Cardiac fibroblast (primary cell): ENCODE data around the gene JAZF1.

ENCODE experiments used
- DNase-seq, 2 donors: peaks; one replicate each; pipeline versions ENCODE4 v3.0.0 to v3.0.0-alpha.2; 2010; ENCODE audit warnings: low read depth in 2 of 2
- H3K4me3 ChIP-seq, 2 donors: replicated peaks in 1 of 2; 1 replicate in 1 of 2; 2 replicates in 1 of 2; pipeline ENCODE4 v1.5.1; 2011; ENCODE audit warnings: low read depth in 2 of 2, low read length in 2 of 2, mild to moderate bottlenecking in 2 of 2, moderate library complexity in 1 of 2
- TF ChIP-seq, protein P1 (sequence below): IDR thresholded peaks from one replicate; pipeline ENCODE4 v1.5.1; 2011; ENCODE audit warnings: low read depth, mild to moderate bottlenecking, low read length, inconsistent platforms

The JAZF1 gene

DNA sequence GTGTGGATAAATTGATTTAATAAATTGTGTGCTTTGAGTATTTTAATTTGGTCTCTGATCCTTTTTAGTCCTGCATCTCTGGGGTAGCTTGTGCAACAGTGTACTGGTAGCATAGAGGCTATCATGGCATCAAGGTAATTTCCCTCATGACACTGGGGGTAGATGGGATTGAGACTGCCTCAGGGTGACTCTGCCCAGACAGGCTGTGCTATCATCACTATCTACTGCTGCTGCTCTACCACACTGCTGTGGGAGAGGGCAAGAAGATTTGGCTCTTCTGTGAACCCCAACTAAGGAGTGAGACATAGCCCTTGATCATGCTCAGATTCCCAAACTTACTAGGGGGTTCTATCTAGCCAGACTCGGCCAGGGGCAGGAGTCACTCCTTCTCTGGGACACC lies 43.6 kb upstream of the JAZF1 start:
- TF ChIP-seq, protein P1, sequence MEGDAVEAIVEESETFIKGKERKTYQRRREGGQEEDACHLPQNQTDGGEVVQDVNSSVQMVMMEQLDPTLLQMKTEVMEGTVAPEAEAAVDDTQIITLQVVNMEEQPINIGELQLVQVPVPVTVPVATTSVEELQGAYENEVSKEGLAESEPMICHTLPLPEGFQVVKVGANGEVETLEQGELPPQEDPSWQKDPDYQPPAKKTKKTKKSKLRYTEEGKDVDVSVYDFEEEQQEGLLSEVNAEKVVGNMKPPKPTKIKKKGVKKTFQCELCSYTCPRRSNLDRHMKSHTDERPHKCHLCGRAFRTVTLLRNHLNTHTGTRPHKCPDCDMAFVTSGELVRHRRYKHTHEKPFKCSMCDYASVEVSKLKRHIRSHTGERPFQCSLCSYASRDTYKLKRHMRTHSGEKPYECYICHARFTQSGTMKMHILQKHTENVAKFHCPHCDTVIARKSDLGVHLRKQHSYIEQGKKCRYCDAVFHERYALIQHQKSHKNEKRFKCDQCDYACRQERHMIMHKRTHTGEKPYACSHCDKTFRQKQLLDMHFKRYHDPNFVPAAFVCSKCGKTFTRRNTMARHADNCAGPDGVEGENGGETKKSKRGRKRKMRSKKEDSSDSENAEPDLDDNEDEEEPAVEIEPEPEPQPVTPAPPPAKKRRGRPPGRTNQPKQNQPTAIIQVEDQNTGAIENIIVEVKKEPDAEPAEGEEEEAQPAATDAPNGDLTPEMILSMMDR = no peak
- DNase-seq = no peak
- H3K4me3 ChIP-seq = no peak overlapping the region

GRCh38 chr7:28222636-28223035 lies 42.0 kb upstream of the JAZF1 start:
- TF ChIP-seq, protein P1 = no peak
- DNase-seq = peak in 1 of 2 donors; percentile 8
- no peak overlapping the region for H3K4me3 ChIP-seq

DNA sequence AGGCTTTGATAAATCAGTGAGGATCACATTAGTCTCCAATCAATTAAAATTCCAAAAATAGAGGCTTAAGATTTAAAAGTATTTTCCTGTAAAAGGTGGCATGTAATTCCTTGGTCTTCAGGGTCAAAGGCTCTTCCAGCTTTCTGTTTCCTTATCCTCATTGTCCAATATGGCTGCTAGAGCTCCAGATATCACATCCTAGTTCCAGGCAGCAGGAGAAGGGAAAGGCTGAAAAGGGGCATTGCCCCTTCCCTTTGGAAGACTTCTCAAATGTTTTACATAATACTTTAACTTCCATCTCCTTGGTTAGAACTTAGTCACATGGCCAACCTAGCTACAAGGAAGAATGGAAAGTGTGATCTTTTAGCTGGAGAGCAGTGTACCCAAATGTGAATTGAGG lies 39.2 kb upstream of the JAZF1 start:
- no peak for DNase-seq
- H3K4me3 ChIP-seq = no peak overlapping the region
- TF ChIP-seq, protein P1 = no peak

- DNase-seq = no peak
- H3K4me3 ChIP-seq = no peak overlapping the region
These were observed 36.5 kb upstream of the JAZF1 start for GRCh38 chr7:28217143-28217542.

GRCh38 chr7:28211006-28211405 lies 30.4 kb upstream of the JAZF1 start:
- TF ChIP-seq, protein P1 = no peak
- no peak for DNase-seq
- H3K4me3 ChIP-seq = no peak overlapping the region

More at GRCh38 chr7:28217143-28217542, 36.5 kb upstream of the JAZF1 start:
- TF ChIP-seq, protein P1 = no peak

DNA sequence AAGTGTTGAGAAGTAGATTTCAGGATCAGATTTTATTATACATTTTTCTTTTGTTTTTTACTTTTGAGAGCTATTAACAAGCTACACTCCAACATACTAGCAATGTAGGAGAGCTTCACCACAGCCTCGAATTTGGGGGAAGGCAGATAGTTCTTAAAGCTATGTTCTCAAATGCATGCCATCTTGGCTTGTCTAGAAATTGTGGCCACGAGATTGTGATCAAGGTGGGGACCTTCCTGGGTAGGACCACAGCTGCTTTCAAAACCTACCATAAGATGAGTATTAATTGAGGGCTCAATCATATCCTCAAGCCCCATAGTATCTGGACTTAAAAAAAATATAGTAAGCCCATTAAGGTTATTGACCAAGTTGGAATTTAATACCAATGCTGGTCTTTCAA lies 27.9 kb upstream of the JAZF1 start:
- no peak overlapping the region for H3K4me3 ChIP-seq
- TF ChIP-seq, protein P1 = no peak
- DNase-seq = no peak

DNA sequence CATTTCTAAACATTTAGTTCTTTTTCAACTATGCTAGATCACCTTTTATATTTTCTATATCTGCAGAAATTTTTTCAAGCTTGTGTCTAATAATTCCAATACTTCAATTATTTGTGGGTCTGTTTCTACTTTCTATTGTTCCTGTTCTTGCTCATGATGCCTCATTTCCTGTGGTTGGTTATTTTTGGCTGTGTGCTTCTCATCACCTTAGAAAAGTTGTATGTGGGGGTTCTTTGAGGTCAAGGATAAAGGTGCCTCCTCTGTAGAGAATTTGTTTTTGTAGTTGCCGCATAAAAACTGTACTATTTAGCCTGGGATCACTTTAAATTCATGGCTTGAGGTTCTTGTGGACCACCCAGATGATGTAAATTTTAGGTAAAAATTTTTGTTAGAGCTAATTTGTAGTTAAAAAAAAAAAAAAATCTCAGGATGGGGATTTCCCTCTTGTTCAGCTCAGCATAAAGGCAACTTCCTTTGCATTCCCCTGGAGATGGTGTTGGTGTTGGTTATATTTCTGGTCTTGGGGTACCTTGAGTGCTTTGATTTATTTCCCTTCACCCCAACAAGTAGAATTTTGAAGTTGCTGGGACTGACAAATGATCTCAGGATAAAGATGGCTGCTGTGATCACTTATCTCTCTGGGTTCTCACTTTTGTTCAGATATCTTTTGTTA lies 27.0 kb upstream of the JAZF1 start:
- peak; percentile 5 to 71 for DNase-seq
- no peak overlapping the region for H3K4me3 ChIP-seq
- TF ChIP-seq, protein P1 = no peak
